GM18858 (cell line): ENCODE data around the gene ARL9.
"Not testable (repeated sequence)": the region's sequence is repeated elsewhere in the genome, so short reads cannot be mapped to it uniquely, and the experiment has no call there.

Experiments
- ATAC-seq: cut with Tn5 transposase; IDR thresholded peaks from one replicate; pipeline ENCODE4 v1.9.1; 2021; ENCODE audit not compliant: unreplicated experiment

Gene ARL9, protein sequence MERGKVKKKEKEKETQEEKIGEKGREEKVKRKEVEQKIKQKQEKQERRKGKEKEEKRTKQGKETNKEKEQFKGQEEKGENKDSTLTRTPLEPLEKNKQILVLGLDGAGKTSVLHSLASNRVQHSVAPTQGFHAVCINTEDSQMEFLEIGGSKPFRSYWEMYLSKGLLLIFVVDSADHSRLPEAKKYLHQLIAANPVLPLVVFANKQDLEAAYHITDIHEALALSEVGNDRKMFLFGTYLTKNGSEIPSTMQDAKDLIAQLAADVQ

DNA sequence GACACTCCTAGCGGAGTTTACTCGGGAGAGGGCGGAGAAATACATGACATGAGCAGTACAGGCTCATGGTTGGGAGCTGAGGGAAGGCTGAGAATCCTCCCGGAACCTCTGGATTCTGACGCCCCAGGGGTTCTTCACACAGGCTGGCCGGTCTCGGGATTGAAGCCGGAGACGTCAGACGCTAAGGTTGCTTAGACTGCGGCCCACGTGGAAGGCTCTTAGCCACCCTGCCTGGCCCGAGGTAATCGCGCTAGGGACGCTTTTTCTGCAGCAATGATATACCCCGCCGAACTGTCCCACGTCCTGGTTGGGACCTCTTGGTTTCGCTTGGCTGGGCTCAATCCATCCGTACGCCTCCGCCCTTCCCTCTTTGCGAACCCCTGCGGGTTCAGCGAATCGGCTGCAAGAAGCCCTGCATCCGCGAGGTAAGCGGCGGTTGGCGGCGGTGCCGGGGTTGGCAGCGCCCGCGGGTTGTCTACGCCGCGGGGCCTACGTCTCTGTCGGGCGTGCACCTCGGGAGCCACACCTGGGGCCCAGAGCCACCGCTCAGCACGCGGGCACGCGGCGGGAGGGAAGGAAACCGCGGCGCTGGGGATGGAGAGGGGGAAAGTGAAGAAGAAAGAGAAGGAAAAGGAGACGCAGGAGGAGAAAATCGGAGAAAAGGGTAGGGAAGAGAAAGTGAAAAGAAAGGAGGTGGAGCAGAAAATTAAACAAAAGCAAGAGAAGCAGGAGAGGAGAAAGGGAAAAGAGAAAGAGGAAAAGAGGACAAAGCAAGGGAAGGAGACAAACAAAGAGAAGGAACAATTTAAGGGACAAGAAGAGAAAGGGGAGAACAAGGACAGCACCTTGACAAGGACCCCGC lies at the start of gene ARL9:
ARL9 (plus strand) TSS at position 523 of the 862 bp plus-strand sequence; CDS start at position 595, 72 bp downstream.
- peak; percentile 71 for ATAC-seq

DNA sequence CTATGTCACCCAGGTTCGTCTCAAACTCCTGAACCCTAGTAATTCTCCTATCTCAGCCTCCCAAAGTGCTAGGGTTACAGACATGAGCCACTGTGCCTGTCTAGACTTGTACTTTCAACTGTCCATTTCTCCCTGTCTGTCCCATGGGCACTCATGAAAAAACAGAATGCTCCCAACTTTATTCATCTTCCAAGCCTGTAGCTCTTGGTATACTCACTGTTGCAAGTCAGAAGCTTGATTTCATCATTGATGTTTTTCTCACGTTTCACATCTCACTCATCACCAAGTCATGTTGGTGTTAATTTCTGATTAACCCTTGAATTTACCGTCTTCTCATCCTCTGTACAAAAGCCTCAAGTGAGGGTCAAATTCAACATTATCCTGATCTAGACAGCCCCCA lies 45.5 kb upstream of the ARL9 start:
- ATAC-seq = no peak

DNA sequence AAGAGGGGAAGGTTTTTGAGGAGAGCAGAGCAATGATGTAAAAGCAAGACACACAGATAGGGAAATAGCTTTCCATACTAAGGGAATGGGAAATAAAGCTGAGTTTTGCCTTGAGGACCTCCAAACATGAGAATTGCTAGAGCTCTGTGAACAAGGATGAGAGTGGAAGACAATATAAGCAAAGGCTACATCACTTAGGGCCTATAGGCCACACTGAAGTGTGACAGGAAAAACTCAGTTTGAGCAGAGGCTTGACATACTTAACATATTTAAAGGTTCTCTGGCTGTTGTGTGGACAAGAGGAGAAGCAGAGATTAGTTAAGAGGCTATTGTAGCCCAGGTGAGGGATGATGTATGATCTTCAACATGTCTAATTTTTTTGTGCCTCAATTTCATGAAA lies 43.4 kb upstream of the ARL9 start:
- ATAC-seq = no peak

DNA sequence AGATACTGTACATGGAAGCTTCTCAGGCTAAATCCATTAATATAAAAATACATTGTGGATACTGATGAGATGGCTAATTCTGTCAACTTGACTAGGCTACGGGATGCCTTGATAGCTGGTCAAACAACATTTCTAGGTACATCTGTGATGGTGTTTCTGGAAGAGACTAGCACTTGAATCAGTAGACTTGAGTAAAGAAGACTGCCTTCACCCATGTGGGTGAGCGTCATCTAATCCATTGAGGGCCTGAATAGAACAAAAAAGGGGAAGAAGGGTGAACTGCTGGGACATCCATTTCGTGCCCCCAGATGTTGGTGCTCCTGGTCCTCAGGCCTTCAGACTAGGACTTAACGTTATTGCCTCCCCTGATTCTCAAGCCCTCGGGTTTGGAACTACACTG lies 41.9 kb upstream of the ARL9 start:
- no peak for ATAC-seq

DNA sequence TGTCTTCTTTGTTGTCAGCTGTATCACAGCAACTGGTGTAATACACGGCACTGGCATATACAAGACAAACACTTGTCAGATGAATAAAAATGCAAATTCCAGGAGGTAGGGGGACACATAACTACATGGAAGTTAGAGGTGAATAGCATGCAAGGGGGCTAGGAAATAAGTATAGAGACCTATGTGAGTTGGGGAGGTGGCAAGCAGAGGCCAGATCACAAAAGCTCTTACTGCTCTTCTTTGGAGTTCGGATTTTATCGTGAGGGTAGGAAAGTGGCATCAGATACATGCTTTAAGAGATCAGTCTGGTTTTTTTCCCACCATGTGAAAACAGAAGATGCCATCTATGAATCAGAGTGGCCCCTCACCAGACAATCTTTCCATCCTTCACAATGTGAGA lies 41.0 kb upstream of the ARL9 start:
- no peak for ATAC-seq

DNA sequence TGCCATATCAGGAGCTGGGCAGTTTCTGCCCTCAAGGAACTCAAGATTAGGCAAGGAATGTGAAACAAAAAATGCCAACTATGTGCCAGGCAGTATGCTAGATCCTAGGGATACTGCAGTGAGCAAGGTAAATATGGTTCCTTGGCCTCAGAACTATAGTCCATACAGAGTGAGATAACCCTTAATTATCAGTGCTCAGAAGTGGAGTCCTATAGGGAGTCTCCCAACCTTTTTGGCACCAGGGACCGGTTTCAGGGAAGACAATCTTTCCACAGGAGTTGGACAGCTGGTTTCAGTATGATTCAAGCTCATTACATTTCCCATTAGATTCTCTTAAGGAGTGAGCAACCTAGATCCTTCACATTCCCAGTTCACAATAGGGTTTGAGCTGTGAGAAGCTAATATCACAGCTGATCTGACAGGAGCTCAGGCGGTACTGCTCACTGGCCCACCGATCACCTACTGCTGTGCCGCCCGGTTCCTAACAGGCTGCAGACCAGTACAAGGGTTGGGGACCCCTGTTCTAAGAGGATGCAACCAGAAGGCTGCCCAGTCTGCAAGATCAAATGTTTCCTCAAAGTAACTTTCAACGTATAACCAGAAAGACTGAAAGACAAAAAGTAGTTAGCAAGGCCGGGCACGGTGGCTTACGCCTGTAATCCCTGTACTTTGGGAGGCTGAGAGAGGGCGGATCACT lies 39.8 kb upstream of the ARL9 start:
- no peak for ATAC-seq

DNA sequence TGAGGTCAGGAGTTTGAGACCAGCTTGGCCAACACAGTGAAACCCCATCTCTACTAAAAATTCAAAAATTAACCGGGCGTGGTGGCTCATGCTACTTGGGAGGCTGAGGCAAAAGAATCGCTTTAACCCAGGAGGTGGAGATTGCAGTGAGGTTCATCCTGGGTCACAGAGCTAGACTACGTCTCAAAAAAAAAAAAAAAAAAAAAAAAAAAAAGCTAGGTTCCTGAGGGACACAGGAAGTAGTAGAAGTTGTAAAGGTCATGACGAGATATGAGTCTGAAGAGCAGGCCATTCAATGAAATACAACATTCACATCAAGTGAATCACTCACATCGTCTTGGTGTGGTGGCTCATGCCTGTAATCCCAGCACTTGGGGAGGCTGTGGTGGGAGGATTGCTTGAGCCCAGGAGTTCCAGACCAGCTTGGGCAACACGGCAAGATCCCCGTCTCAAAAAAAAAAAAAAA lies 39.3 kb upstream of the ARL9 start:
- not testable (repeated sequence) for ATAC-seq

DNA sequence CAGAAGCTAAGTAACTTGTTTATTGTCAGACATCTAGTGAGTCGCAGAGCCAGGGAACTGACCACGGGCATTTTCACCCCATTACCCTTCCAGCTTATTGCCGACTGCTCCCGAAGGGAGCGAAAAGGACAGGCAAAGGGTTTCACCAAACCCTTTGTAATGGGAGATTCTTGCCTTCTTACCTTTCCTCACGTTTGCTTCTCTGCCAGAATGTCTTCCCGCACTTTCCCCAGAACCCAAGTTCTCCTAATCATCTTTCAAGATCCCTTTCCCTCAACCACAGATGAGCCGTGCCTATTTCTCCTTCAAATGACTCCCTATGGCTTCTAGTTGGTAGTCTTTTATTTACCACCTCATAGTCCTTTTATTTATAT lies 38.7 kb upstream of the ARL9 start:
- no peak for ATAC-seq

DNA sequence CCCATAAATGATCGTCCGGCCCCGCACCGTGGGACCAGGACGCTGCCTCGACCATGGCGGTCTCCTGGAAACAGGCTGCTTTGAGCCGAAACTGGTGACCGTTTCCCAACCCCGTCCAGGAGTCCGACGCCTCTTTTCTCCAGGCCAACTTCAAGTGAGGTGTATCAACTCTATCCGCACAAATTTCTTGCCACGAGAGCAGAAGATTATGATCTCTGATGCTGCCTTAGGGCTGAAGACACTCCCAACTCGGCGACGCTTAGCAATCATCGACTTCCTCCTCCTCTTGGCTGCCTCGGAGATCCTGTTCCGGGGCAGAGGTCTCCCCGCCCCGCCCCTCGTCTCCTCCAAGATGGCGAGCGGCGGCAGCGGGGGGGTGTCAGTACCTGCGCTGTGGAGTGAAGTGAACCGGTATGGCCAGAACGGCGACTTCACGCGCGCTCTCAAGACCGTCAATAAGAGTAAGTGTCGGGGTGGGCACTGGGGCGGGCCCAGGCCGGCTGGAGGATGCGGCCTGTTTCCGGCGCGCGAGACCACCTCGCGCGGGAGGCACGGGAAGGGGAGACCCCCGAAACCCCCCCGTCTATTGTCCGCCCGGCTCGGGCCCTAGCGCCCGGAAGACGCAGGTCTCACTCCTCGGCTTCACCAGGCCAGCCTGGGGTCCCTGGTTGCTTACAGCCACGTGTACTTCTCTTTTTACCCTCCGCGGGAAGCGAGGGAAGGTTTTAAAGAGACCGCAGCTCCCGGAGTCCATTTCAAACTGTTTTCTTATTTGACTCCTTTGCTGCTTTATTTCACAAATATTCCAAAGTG lies 38.1 kb upstream of the ARL9 start, which contains the start of gene SRP72:
SRP72 (plus strand) TSS at position 334 of the 813 bp plus-strand sequence; CDS start at position 353, 19 bp downstream.
- peak; percentile 88 for ATAC-seq

DNA sequence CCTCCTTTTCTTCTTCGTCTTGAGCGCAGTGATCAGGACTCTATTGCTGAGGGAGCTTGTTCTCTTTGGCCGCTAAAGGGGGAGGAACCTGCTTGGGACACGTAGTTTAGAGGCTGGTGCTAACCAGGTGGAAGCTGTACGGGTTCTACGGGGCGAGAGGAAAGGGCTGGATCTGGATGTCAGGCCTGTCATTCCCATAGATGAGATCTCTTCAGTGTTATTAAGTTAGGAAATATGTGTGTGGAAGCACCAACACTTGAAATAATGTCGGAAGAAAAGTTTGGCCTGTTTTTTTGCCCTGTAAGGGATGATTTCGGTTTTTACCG lies 37.5 kb upstream of the ARL9 start:
- peak; percentile 29 for ATAC-seq

DNA sequence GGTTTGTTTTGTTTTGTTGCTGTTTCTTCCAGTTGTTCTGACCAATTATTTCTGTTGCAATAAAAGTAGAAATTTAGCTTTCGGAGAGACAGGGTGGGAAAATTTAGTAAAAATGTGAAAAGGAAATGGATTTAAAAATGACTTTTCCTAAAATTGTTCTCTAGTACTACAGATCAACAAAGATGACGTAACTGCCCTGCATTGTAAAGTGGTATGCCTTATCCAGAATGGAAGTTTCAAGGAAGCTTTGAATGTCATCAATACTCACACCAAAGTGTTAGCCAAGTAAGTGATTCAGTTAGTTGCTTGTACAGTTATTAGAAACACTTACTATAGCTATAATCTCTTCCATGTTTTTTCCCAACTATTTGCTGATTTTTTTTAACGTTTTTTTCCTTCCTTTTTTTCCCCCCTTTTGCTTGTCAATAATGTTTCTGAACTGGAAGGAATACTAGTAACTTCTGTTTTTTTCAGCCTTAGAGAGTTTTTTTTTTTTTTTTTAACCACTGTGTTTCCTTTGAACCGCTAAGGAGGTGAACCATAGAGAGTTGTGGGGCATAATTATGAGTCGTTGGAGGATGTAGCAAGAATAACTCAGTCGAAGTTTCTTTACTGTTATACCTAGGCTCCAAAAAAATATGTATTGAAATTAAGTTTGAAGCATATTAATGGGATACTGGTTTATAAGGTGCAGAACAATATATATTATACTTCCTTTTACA lies 35.9 kb upstream of the ARL9 start:
- ATAC-seq = no peak

DNA sequence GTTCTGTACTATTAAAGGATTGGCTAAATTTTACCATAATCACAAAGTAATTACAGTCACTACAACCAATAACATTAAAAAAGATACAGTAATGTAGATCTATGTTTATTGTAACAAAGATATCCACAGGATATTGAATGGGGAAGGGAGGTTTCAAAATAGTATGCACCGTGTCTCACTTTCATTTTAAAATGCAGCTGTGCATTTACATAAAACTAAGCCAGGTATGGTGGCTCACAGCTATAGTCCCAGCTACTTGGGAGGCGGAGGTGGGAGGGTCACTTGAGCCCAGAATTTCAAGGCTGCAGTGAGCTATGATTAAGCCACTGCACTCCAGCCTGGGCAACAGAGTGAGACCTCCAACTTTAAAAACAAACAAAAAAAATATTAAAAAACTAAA lies 29.7 kb upstream of the ARL9 start:
- peak; percentile 90 for ATAC-seq

DNA sequence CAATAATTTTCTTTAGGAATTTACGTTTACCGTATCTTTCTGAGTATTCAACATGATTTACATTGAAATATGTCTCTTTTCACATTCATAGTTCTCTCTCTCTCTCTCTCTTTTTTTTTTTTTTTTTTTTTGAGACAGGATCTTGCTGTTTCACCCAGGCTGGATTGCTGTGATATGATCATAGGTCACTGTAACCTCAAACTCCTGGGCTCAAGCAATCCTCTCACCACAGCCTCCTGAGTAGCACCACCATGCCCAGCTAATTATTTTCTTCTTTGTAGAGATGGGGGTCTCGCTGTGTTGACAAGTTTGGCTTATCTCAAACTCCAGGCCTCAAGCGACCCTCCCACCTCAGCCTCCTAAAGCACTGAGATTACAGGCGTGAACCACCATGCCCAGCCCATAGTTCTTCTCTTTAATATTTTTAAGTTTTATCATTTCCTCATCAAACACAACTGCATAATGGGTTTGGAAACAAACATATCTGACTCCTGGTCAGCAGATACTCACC lies 28.3 kb upstream of the ARL9 start:
- no peak for ATAC-seq

DNA sequence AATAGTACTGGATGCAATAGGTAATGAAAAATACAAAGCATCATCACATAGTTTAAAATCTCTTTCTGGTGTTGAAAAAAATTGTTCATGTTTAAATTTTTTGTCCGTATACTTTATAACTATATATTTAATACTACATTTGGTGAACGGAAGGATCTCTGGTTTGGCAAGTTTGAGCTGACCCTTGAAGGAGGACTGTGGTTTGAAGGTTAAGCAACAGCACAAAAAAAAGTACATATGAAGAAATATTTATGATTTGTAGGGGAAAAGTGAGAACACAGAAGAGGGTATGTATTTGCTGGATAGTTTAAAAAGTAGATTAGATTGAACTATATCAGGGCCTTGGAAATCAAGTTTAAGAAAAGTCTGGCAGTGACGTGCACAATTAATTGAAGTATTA lies 24.9 kb upstream of the ARL9 start:
- ATAC-seq = no peak

DNA sequence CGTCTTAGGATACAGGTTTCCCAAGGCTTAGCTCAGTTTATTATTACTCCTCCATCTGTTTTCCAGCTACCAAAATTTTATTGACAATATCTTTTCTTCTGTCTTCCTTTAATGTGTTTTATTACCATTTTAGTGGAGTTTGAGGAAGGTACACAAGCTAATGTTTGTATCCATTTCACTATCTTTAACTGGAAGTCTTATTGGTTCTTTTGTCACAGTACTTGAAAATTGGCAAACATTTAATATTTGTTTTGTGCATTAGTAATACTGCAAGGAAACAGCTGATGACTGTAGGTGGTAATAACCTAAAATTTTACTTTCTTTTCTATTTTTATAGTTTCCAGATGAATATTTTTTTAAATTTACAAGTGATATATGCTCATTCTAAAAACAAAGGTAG lies 9.3 kb upstream of the ARL9 start:
- ATAC-seq = no peak

DNA sequence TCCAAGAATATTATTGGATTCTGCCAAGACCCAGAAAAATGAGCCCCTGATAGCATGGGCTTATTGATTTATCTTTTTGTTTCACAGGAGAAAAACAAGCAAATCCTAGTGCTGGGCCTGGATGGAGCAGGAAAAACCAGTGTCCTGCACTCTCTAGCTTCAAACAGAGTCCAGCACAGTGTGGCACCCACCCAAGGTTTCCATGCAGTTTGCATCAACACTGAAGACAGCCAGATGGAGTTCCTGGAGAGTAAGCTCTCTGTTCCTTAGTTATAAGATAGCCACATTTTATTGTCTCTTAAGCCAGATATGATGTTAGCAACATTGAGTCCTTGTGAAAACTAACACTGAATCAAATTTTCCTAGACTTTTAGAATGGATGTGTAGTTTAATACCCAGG lies 5.5 kb downstream of the ARL9 start:
- ATAC-seq = no peak

DNA sequence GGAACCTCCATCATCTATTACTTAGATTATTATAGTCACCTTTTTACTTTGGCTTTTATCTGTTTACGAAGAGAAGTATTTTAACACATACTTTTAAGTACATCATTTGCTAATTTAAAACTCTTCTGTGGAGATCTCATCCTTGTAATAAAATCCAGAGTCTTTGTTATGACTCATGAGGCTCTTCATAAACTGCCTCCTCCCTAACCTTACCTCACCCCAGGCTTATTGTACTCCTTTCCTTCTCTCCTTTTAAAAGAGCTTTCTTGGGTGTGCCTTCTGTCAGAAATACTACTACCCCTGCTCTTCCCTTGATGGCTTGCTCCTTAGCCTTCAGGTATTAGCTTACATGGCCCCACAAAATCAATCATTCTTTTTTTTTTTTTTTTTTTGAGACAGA lies 6.6 kb downstream of the ARL9 start:
- ATAC-seq = no peak

DNA sequence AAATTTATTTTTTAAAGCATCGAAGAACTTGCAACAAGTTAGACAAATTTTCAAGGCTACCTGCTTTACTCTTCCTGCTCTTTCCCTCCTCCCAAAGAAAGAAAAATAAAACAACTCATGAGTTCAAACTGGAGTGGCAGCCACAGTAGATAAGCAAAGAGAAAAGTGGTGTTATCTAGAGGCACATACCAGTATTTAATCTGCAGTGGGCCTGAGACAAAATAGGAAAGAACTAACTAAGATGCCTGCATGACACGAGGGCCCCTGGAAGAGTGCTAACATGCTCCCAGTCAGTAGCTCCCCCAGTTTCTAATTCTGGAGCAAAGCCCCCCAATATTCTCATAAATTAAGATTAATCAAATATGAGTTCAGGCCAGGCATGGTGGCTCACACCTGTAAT lies 7.9 kb downstream of the ARL9 start:
- no peak for ATAC-seq

DNA sequence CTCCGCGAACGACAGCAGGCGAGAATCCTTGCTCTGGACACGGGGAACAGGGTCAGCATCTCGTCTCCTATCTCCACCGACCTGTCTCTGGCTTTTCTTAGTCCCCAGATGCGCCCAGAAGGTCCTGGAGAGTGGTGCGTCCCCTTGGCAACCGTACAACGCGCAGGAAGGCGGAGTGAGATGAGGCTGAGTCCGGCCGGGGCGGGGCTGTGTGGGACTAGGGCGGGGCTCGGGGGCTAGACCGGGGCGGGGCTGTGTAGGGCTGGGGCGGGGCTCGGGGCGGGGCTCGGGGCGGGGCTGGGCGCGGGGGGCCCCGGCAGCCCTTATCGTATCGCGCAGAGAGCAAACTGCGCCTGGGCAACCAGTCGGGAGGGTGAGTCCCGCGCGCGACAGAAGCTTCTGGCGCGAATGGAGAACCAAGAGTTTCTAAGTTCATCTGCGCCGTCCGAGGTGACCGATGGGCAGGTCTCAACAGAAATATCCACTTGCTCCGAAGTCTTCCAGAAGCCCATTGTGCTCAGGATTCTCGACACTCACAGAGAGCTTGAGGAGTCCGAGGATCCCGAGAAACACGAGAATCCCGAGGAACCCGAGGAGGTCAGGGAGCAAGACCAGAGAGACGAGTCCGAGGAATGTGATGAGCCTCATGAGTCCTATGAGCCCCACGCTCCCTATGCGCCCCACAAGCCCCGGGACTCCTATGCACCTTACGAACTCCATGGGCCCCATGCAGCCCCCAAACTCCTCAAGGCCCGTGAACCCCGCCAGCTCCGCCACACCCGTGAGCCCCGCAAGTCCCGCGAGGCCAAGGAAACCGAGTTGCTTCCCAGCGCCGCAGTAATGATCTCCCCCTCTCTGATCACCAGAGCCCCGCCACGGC lies 24.9 kb downstream of the ARL9 start:
- peak; percentile 83 for ATAC-seq
